CD4-positive, alpha-beta T cell treated with Interleukin-21 for 1 hour (primary cell): Measurements from ENCODE around the gene ZDHHC11B.
"Not testable (repeated sequence)": the region's sequence is repeated elsewhere in the genome, so short reads cannot be mapped to it uniquely, and the experiment has no call there.

Experiments used
- DNase-seq: peaks from one replicate; pipeline ENCODE4 v3.0.0-alpha.2; 2020

The ZDHHC11B gene

DNA sequence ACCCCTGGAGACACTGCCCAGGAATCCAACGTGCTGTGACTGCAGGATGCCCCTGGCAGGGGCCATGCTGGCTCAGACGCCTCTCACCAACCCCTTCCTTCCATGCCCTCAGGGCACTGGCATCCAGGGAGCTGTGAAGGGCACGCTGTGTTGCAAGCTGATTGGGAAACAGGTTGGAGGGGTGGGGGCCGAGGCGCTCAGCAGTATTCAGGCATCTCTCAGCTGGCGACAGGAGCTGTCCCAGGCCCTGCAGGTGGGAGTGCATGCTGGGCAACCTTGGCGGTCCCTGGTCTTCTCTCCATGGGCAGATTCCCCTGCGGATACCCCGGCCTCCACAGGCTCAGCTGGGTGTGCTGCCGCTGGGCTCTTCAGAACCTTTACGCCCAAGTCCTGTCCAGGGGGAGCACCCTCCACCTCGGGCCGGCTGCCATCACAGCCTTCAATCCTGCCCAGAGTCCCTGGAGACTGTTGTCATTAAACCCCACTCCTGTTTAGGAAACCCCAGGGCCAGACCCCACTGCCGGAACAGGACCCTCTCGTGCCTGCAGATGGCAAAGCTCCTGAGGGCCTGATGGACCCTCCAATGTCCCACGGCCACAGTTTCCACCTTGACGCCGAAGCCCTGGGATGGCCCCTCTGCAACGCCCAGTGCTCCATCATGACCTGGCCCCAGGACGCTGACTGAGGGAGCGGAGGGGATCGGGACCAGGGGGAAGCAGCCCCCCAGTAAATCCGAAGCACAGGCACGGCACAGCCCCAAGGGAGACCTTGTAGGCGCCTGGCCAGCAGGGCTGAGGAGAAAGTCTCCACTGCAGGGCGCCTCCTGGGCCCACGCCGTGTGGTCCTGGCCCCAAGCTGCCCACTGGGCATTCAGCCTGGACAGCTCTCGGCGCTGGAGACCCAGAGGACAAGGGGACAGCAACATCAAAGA lies 100.7 kb downstream of the ZDHHC11B start:
- no peak for DNase-seq

DNA sequence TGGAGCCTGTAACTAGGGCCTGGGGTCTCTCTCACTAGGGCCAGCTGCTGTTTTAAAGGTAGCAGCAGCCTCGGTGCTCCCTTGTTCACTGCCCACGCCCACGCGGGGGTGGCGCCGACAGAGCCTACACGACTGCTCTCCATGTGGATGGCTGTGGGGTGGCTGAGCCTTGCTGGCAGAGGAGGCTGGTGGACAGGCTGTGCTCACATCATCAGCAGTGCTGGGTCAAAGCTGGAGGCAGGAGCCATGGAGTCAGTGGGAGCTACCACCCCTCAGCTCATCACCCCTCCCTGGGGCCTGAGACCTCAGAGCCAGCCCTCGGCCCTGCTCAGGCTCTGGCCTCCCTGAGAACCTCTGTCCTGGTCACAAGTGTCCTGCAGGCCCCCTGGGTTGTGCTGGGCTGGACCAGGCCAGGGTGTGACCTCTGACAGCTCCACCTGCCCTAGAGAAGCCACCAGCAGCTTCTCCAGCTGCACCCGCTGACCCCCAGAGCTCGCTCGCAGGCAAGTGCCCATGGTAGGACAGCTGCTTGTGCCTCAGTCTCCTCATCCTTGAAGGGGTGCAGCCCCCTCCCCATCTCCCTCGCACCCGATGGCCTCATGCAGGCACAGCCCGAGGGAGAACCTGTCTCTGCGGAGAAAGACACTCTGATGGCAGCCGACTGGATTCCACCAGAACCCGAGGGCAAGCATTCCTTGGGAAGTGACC lies 101.7 kb downstream of the ZDHHC11B start:
- DNase-seq, result not testable (repeated sequence)

DNA sequence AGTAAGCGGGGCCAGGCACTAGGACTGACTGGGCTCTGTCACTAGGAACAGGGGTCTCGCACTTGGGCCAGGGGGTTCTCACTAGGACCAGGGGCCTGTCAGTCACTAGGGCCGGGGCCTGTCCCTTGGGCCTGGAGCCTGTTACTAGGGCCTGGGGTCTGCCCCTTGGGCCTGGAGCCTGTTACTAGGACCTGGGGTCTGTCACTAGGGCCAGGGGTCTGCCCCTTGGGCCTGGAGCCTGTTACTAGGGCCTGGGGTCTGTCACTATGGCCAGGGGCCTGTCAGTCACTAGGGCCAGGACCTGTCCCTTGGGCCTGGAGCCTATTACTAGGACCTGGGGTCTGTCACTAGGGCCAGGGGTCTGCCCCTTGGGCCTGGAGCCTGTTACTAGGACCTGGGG lies 102.3 kb downstream of the ZDHHC11B start:
- not testable (repeated sequence) for DNase-seq

DNA sequence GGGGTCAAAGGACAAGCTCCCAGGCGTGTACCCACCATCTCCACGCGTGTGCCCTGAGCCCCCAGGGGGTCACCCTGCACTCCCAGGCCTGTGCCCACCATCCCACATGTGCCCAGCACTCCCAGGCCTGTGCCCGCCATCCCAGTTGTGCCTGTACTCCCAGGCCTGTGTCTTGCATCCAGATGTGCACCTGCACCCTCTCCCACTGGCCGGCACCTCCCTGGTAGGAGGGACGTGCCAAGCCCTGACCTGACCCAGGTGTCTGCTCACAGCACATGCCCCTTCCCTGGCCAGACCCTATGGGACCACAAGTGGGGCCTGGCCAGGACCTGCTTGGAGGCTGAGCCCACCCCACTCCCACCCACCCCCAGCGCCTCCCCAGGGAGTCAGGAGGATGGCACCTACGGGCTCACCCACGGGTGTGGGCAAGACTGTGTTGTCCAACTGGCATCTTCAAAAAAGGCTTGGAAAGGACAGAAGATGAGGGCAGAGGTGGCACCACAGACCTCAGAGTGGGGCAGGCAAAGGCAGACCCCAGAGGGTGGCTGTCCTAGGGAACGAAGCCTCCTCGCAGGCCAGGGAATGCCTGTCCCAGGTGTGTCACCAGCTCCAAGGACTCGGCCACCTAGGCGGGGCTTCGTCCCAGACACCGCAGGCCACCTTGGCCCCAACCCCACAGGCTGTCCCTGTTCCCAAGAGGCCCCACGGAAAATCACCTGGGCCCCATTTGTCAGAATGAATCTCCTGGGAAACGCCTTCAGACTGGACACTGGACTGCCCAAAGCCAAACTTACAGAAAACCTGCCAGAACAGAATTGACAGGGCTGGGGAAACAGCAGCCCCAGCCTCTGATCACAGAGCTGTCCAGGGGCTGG lies 103.0 kb downstream of the ZDHHC11B start:
- DNase-seq, result not testable (repeated sequence)

DNA sequence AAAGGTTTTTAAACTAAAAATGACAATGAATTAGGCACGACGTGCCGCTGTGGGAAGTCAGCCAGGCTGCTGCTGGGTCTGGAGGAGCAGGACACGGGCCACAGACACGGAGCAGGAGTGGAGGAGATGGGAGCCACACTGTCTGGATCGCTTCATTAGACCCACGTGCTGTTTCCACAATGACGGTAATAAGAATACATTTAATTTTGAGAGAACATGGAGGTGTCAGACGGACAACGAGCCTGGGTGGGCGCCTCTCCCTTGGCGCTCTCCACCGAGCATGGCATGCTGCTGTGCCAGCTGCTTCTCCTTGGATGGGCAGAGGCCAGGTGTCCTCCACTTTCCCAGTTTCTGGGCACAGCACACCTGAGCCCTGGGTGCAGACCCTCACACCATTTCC lies 103.7 kb downstream of the ZDHHC11B start:
- not testable (repeated sequence) for DNase-seq

DNA sequence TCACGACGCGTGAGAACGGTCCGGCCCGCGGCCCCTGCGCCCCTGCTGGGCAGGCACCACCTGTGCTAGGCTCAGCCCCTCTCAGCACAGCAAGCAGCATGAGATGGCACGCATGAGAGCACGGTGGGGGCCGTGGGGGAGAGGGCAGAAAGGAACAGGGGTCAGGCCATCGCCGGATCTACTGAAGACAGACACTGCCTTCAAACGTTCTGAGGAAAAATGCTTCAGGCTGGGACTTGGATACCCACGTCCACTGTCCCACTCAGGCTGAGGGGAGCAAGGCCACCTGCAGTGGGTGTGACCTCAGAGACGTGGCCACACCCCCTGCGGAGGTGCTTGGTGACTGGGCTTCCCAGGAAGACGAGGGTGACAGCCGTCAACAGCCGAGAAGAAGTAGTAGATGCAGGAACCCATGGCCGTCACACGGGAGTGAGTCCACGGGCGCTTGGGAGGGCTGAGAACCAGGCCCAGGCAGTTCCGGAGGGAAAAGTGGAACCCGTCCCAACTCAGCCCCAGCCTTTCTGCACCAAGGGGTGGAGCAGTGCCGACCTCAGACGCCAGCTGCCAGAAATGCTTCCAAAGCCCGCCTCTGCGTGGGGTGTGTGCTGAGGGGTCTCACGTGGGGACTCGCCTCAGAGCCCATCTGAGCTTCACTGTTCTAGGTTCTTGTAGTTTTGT lies 104.3 kb downstream of the ZDHHC11B start:
- DNase-seq, result not testable (repeated sequence)

DNA sequence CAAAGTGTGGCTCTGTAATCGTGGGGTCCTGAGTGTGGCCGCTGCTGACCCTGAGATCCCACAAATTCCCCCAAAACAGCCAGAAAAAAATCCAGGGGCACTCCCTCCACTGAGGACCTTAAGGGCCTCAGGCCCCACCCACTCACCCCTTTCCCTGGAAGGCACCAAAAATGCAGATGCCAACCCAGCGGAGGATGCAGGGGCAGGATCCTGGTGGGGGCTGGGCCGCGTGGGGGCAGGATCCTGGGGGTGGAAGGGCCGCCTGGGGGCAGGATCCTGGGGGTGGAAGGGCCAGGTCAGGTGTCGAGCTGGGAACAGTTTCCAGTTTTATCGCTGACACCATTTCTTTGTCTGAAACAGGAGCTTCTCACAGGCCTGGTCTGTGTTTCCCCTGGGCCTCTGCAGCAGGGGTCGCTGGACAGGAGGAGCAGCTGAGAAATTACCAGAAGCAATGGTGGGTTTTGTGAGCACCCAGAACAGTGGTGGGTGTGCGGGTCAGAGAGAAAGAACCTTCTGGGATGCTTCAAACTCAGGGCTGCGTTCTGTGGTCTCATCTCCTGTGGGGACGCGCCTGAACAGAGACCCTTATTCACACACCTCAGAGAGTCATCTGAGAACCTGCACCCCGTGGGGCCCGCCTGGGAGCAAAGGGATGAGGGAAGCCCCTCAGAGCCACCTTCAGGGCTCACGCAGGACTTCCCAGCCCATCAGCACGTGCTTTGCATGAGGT lies 105.2 kb downstream of the ZDHHC11B start:
- not testable (repeated sequence) for DNase-seq

DNA sequence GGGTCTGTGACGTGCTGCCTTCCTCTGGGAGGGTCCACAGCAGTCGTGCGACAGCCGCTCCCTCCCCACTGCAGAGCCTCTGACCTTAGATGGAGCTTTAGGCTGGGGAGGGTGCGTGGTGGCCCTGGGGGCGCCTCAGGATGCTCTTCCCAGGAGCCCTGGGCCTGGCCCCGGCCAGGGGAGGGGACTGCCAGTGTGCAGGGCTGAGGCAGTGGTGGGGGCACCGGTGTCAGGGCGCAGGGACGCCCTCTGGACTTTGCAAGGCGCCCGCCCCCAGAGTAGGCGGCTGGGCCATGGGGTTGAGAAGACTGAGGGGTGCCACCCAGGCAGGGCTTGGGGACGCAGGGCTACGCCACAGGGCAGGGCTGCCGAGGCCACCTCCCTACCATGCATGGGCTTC lies 106.0 kb downstream of the ZDHHC11B start:
- DNase-seq, result not testable (repeated sequence)

DNA sequence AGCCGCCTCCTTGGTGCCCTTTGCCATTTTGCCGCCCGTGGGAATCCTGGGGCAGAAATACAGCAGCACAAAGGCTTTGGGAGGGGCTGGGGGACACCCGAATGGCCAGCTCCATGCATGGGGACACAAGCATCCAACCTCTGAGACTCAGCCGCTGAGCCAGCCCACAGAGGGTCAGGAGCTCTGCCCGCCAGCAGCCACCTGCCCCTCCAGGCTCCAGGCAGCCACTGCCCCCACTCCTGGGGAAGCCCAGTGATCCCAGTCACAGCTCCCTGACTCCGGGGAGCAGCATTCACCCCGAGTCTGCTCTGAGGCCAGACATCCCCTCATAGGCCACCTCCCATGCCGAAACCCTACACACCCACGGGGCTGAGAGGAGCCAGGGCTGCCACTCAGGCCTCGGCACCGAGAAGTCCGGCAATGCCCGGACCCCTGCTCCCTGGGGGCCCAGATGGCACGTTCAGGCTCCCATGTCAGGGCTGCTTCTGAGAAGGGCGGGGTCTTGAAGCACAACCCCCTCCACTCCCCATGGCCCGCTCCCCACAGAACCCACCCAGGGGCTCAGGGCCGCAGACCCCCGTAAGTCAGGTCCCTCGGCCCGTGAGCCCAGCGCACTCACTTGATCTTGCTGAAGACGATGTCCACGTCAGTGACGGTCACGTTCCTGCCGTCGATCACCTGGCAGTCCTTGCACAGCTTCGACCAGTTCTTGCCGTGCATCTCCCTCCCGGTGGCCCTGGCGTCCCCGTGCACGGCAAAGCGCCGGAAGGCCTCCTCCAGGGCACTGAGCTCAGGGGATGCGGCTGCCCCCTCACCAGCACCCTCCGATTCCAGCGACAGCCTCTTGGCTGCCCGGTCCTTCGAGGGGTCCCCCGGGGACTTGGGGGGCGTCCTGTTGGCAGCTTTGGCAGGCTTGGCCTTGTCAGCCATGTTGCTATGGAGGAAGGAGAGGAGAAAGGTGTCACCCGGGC lies 107.1 kb downstream of the ZDHHC11B start:
- DNase-seq, result no peak

DNA sequence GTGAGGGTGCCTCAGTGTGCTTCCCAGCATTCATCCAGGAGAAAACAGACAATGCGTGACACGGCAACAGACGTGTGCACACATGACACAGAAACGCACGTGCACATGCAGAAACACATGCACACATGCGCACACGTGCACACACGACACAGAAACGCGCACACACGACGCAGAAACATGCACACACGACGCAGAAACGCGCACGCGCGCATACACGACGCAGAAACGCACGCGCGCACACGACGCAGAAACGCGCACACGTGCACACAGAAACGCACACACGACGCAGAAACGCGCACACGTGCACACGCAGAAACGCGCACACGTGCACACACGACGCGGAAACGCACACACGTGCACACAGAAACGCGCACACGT lies 107.8 kb downstream of the ZDHHC11B start:
- DNase-seq, result no peak

DNA sequence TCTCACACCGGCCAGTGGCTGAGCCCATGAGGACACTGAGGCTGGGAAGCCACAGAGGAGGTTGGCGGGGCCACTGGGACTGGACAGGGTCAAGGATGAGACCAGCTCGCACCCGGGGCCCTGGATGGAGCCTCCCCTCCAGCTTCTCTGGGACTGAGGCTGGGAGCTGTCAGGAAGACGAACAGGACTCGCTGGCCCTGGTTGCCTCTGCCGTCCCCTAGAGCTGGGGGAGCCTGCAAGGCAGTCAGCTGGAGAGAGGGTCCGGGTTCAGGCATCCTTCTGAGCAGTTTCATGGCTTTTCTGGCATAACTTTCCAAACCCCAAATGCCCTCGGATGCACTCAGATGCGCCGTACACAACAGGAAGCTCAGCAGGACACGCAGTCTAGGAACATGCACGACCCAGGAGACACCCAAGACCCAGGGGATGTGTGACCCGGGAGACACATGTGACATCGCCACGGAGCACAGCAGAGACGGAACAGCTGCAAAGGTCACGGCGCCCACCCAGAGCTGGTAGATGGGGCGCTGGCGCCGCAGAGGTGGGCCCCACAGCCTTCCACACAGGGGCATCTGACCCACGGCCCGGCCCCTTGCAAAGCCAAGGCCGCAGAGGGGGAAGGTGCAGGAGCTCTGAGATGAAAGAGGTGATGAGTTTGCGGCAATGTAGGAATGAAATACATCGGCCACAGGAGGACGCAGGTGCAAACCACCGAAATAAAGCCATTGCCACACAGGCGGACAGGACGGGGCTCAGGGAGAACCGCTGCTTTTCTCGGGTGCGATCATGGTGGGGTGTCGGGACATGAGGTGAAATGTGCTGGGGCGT lies 108.4 kb downstream of the ZDHHC11B start:
- no peak for DNase-seq

DNA sequence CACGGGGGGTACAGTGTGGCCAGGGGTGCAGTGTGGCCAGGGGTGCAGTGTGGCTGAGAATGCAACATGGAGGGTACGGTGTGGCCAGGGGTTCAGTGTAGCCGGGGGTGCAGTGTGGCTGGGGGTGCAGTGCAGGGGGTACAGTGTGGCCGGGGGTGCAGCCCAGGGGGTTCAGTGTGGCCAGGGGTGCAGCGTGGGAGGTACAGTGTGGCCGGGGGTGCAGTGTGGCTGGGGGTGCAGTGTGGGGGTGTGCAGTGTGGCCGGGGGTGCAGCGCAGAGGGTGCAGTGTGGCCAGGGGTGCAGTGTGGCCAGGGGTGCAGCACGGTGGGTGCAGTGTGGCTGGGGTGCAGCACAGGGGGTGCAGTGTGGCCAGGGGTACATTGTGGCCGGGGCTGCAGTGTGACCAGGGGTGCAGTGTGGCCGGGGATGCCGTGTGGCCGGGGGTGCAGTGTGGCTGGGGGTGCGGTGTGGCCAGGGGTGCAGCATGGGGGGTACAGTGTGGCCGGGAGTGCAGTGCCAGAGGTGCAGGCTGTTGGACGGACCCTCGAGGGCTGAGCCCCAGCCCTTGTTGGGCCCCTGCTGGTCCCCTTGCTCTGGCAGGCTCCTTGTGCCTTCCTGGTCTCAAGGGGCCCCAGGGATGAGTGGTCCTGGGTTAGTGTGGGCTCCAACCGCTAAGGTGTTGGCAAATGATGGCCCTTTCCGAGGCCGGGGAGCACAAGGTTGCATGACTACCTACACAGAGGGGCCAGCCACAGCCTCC lies 109.2 kb downstream of the ZDHHC11B start:
- DNase-seq, result no peak

DNA sequence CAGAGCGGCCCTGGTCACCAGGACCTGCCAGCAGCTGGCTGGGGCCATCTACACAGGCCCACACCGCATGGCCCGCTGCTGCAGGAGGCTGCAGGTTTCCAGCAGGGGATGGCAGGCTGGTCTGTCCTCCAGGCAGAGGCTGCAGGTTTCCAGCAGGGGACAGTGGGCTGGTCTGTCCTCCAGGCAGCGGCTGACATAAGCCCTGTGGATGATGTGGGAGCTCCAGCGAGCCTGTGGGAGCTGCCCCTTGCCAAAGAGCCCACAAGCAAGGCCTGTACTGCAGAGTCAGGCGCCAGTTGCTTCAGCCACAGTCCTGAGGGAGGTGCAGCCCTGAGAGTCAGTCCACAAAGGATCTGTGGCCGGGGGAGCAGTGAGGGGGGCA lies 109.9 kb downstream of the ZDHHC11B start:
- no peak for DNase-seq

DNA sequence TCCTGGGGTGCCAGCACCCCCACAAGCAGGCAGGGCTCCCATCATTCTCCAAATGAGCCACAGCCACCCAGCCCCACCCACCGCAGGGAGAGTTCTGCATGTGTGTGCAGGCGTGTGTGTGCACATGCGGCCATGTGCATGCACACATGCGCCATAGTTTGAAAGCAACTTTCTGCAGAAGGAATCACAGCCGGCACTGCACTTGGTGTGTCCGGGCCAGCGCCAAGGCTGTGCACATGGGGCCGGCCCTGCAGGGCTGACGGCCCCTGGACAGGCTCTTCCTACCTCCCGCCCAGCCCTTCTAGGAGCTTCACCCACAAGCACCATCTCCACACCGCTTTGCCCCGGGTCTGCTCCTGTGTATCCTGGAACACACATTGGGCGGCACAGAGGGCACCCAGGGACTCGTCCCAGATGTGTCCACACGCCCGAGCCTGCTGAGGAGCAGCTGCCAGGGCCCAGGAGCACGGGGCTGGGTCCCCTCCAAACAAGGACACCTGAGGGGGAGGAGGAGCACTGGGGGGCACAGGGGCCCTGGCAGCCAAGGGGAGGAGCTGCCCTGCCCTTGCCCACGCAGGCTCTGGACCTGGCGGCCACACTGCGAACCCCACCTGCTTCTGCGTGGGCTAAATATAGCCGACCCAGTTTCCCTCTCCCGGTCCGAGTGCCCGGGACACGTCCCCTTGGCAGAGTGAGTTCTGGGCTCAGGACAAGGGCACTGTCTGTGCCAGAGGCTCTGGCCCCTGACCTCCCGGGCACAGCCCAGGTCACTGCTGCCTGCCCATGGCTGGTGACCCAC lies 110.5 kb downstream of the ZDHHC11B start:
- DNase-seq, result no peak

DNA sequence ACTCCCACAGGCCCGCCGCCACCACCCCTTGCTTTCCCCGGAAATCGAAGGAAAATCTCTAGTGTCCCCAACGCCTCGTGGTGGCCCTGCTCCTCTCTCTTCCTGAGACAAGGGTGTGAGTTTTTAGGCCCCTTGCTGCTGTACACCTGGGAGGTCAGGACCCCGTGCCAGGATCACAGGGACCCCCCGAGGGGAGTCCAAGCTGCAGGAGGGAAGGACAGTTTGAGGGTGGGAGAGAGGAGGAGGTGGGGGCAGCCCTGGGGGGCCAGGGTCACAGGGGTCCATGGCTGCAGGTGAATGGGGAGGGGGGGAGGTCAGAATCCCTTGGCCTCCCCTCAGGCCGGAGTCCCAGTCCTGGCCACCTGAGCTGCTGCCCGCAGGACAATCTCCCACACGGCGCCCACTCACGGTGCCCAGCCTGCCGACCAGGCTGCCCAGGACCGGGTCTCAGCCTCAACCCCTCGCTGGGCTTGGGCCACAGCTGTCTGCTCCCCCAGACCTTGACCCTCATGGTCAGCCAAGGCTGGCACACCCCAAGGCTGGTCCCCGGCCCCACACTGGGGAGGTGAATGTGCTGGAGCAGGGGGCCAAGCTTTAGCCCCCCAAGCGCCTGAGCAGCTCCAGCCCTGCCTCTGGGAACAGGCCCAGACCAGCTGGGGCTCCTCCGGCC lies 111.2 kb downstream of the ZDHHC11B start:
- no peak for DNase-seq

DNA sequence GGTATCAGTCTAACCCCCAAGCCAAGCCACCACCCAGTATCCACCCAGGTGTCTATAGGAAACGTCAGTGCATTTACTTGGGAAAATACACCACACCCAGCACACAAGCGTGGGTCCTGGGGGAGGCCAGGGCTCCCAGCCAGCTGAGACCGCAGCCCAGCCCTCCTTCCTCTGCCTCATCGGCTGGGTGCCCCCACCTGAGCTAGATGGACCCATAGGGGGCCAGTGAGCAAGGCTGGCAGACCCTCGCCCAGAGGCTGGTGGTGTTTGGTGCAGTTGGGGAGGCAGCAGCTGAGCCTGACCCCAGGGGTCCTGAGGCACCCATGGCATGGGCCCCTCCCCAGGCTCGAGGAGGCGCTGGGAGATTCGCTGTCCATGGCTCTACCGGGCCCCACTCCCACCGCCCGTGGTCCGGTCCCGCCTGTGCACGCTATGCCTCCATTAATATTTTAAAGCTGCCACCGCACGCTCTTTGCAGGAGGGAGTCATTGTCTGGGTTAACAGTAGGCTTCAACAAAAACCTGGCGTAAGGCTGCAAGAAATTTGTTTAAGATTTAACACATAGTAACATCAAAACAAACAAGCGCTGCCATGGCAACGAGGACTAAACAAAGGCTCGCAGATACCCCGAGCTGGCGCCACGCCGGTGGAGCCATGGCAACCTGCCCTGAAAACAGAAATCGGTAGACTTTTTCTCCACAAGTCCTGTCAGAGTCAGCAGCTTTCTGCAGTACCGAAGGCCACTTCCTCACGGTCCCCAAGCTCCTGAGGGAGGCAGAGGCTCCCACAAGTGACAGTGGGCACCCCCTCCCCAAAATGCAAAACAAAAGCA lies 112.0 kb downstream of the ZDHHC11B start:
- DNase-seq, result peak; percentile 89
